Neural progenitor cell (in vitro differentiated cells): Measurements from ENCODE around the gene APIP.

Experiments
- EZH2 ChIP-seq: fragments of 200-600 bp; sonication (generic); IDR thresholded peaks from 2 replicates; pipeline ENCODE4 v1.6.1; 2017; ENCODE audit warnings: antibody characterized with exemption, mild to moderate bottlenecking, moderate library complexity
- EZH2phosphoT487 ChIP-seq: fragments of 200-600 bp; sonication (generic); IDR thresholded peaks from 2 replicates; pipeline ENCODE4 v1.6.1; 2017; ENCODE audit warnings: antibody characterized with exemption
- TF ChIP-seq, protein P1 (sequence below): fragments of 200-600 bp; sonication (generic); IDR thresholded peaks from 2 replicates; pipeline ENCODE4 v1.5.1; 2017; ENCODE audit warnings: antibody characterized with exemption, mild to moderate bottlenecking

DNA sequence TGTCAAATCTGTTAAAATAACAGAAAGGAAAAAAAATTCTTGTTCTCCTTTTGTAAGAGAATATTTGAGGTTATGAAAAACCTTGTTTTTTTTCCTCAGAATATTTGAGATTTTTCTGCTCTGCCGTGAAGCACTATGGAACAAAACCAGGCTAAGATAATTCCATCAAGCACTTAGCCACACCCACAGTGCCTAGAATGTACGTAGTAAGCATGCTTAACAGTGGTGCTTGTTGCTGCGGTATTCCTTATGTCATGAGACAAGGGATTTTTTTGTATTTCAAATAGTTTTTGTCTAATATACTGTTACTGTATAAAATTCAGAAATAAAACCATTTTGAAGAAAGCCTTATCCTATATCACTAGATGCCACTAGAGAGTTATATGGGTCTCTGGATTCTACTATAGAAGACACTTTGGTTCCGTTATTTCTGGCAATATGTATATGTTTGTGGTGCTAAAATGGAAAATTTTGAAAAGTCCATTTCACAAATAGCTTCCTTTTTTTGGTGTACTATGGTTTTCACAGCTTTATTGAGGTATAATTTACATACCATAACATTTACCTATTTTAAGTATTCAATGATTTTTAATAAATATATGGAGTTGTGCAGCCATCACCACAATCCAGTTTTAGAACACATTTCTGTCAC is 24.0 kb upstream of the APIP start:
- TF ChIP-seq, protein P1, sequence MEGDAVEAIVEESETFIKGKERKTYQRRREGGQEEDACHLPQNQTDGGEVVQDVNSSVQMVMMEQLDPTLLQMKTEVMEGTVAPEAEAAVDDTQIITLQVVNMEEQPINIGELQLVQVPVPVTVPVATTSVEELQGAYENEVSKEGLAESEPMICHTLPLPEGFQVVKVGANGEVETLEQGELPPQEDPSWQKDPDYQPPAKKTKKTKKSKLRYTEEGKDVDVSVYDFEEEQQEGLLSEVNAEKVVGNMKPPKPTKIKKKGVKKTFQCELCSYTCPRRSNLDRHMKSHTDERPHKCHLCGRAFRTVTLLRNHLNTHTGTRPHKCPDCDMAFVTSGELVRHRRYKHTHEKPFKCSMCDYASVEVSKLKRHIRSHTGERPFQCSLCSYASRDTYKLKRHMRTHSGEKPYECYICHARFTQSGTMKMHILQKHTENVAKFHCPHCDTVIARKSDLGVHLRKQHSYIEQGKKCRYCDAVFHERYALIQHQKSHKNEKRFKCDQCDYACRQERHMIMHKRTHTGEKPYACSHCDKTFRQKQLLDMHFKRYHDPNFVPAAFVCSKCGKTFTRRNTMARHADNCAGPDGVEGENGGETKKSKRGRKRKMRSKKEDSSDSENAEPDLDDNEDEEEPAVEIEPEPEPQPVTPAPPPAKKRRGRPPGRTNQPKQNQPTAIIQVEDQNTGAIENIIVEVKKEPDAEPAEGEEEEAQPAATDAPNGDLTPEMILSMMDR: no peak
- no peak for TF ChIP-seq EZH2
- no peak for TF ChIP-seq EZH2phosphoT487
